ENCODE data around the gene DNAJC27.

DNAJC27 gene

GRCh38 chr2:24969784-24970183, 2.0 kb downstream of the DNAJC27 start:
- Histone ChIP-seq H3K4me1 (ENCODE audit: control insufficient read depth in 1 of 2, insufficient read depth in 2 of 2, low read length in 2 of 2) (peaks cover 3 to 4% of the 10 kb centered on the region in 2 donors), H3K36me3 (ENCODE audit: control insufficient read depth in 1 of 2, insufficient read depth in 2 of 2, low read length in 2 of 2) (peaks cover 10 to 24% of the 10 kb centered on the region in 2 donors), H3K4me3 (ENCODE audit: low read depth in 1 of 2, low read length in 2 of 2) (no peak overlapping the region), H3K27ac (ENCODE audit: low read length) (no peak overlapping the region), H3K27me3 (ENCODE audit: low read depth, low read length) (no peaks in the 10 kb centered on the region), H3K9me3 (ENCODE audit: control insufficient read depth in 1 of 2, low read length in 2 of 2) (no peaks in the 10 kb centered on the region)

GRCh38 chr2:24961903-24962302, 9.9 kb downstream of the DNAJC27 start:
- Histone ChIP-seq H3K27ac (ENCODE audit: low read length) (no peak overlapping the region), H3K27me3 (ENCODE audit: low read depth, low read length) (no peaks in the 10 kb centered on the region), H3K4me1 (ENCODE audit: control insufficient read depth in 1 of 2, insufficient read depth in 2 of 2, low read length in 2 of 2) (no peaks in the 10 kb centered on the region), H3K9me3 (ENCODE audit: control insufficient read depth in 1 of 2, low read length in 2 of 2) (no peaks in the 10 kb centered on the region), H3K36me3 (ENCODE audit: control insufficient read depth in 1 of 2, insufficient read depth in 2 of 2, low read length in 2 of 2) (peaks cover 52 to 59% of the 10 kb centered on the region in 2 donors), H3K4me3 (ENCODE audit: low read depth in 1 of 2, low read length in 2 of 2) (no peak overlapping the region)

- H3K27me3 ChIP-seq (ENCODE audit: low read depth, low read length): no peaks in the 10 kb centered on the region
- no peak overlapping the region for H3K27ac ChIP-seq (ENCODE audit: low read length)
- peaks cover 64 to 66% of the 10 kb centered on the region in 2 donors for H3K36me3 ChIP-seq (ENCODE audit: control insufficient read depth in 1 of 2, insufficient read depth in 2 of 2, low read length in 2 of 2)
- no peaks in the 10 kb centered on the region for H3K4me1 ChIP-seq (ENCODE audit: control insufficient read depth in 1 of 2, insufficient read depth in 2 of 2, low read length in 2 of 2)
- H3K4me3 ChIP-seq (ENCODE audit: low read depth in 1 of 2, low read length in 2 of 2): no peak overlapping the region
- H3K9me3 ChIP-seq (ENCODE audit: control insufficient read depth in 1 of 2, low read length in 2 of 2): peaks cover 0 to 6% of the 10 kb centered on the region in 2 donors
Observed at GRCh38 chr2:24959761-24960160, 12.0 kb downstream of the DNAJC27 start.

- Histone ChIP-seq H3K4me1 (ENCODE audit: control insufficient read depth in 1 of 2, insufficient read depth in 2 of 2, low read length in 2 of 2) (no peaks in the 10 kb centered on the region), H3K9me3 (ENCODE audit: control insufficient read depth in 1 of 2, low read length in 2 of 2) (peaks cover 0 to 6% of the 10 kb centered on the region in 2 donors), H3K36me3 (ENCODE audit: control insufficient read depth in 1 of 2, insufficient read depth in 2 of 2, low read length in 2 of 2) (peaks cover 68 to 69% of the 10 kb centered on the region in 2 donors), H3K27ac (ENCODE audit: low read length) (no peak overlapping the region), H3K27me3 (ENCODE audit: low read depth, low read length) (no peaks in the 10 kb centered on the region), H3K4me3 (ENCODE audit: low read depth in 1 of 2, low read length in 2 of 2) (no peak overlapping the region)
Observed at GRCh38 chr2:24958411-24958935, 13.3 kb downstream of the DNAJC27 start.

- peaks cover 0 to 6% of the 10 kb centered on the region in 2 donors for H3K9me3 ChIP-seq (ENCODE audit: control insufficient read depth in 1 of 2, low read length in 2 of 2)
- H3K27me3 ChIP-seq (ENCODE audit: low read depth, low read length): no peaks in the 10 kb centered on the region
- H3K27ac ChIP-seq (ENCODE audit: low read length): no peak overlapping the region
- H3K4me1 ChIP-seq (ENCODE audit: control insufficient read depth in 1 of 2, insufficient read depth in 2 of 2, low read length in 2 of 2): no peaks in the 10 kb centered on the region
- H3K36me3 ChIP-seq (ENCODE audit: control insufficient read depth in 1 of 2, insufficient read depth in 2 of 2, low read length in 2 of 2): peaks cover 64 to 71% of the 10 kb centered on the region in 2 donors
- H3K4me3 ChIP-seq (ENCODE audit: low read depth in 1 of 2, low read length in 2 of 2): no peak overlapping the region
Observed at GRCh38 chr2:24957976-24958375, 13.8 kb downstream of the DNAJC27 start.

- H3K27me3 ChIP-seq (ENCODE audit: low read depth, low read length): no peaks in the 10 kb centered on the region
- H3K4me1 ChIP-seq (ENCODE audit: control insufficient read depth in 1 of 2, insufficient read depth in 2 of 2, low read length in 2 of 2): no peaks in the 10 kb centered on the region
- H3K27ac ChIP-seq (ENCODE audit: low read length): no peak overlapping the region
- peaks cover 0 to 6% of the 10 kb centered on the region in 2 donors for H3K9me3 ChIP-seq (ENCODE audit: control insufficient read depth in 1 of 2, low read length in 2 of 2)
- no peak overlapping the region for H3K4me3 ChIP-seq (ENCODE audit: low read depth in 1 of 2, low read length in 2 of 2)
- H3K36me3 ChIP-seq (ENCODE audit: control insufficient read depth in 1 of 2, insufficient read depth in 2 of 2, low read length in 2 of 2): peaks cover 58 to 72% of the 10 kb centered on the region in 2 donors
Observed at GRCh38 chr2:24957221-24957620, 14.5 kb downstream of the DNAJC27 start.

GRCh38 chr2:24955921-24956320, 15.8 kb downstream of the DNAJC27 start:
- H3K4me1 ChIP-seq (ENCODE audit: control insufficient read depth in 1 of 2, insufficient read depth in 2 of 2, low read length in 2 of 2): no peaks in the 10 kb centered on the region
- no peaks in the 10 kb centered on the region for H3K27me3 ChIP-seq (ENCODE audit: low read depth, low read length)
- H3K4me3 ChIP-seq (ENCODE audit: low read depth in 1 of 2, low read length in 2 of 2): no peak overlapping the region
- H3K36me3 ChIP-seq (ENCODE audit: control insufficient read depth in 1 of 2, insufficient read depth in 2 of 2, low read length in 2 of 2): peaks cover 63 to 74% of the 10 kb centered on the region in 2 donors
- H3K27ac ChIP-seq (ENCODE audit: low read length): no peak overlapping the region
- peaks cover 0 to 6% of the 10 kb centered on the region in 2 donors for H3K9me3 ChIP-seq (ENCODE audit: control insufficient read depth in 1 of 2, low read length in 2 of 2)

GRCh38 chr2:24955232-24955631, 16.5 kb downstream of the DNAJC27 start:
- Histone ChIP-seq H3K9me3 (ENCODE audit: control insufficient read depth in 1 of 2, low read length in 2 of 2) (peaks cover 0 to 6% of the 10 kb centered on the region in 2 donors), H3K27me3 (ENCODE audit: low read depth, low read length) (no peaks in the 10 kb centered on the region), H3K27ac (ENCODE audit: low read length) (no peak overlapping the region), H3K4me1 (ENCODE audit: control insufficient read depth in 1 of 2, insufficient read depth in 2 of 2, low read length in 2 of 2) (no peaks in the 10 kb centered on the region), H3K36me3 (ENCODE audit: control insufficient read depth in 1 of 2, insufficient read depth in 2 of 2, low read length in 2 of 2) (peaks cover 63 to 76% of the 10 kb centered on the region in 2 donors), H3K4me3 (ENCODE audit: low read depth in 1 of 2, low read length in 2 of 2) (no peak overlapping the region)

- peaks cover 38 to 69% of the 10 kb centered on the region in 2 donors for H3K36me3 ChIP-seq (ENCODE audit: control insufficient read depth in 1 of 2, insufficient read depth in 2 of 2, low read length in 2 of 2)
- no peaks in the 10 kb centered on the region for H3K27me3 ChIP-seq (ENCODE audit: low read depth, low read length)
- no peak overlapping the region for H3K4me3 ChIP-seq (ENCODE audit: low read depth in 1 of 2, low read length in 2 of 2)
- H3K9me3 ChIP-seq (ENCODE audit: control insufficient read depth in 1 of 2, low read length in 2 of 2): peaks cover 0 to 2% of the 10 kb centered on the region in 2 donors
- H3K4me1 ChIP-seq (ENCODE audit: control insufficient read depth in 1 of 2, insufficient read depth in 2 of 2, low read length in 2 of 2): no peaks in the 10 kb centered on the region
- H3K27ac ChIP-seq (ENCODE audit: low read length): no peak overlapping the region
Observed at GRCh38 chr2:24950102-24950501, 21.7 kb downstream of the DNAJC27 start.

- peaks cover 30 to 58% of the 10 kb centered on the region in 2 donors for H3K36me3 ChIP-seq (ENCODE audit: control insufficient read depth in 1 of 2, insufficient read depth in 2 of 2, low read length in 2 of 2)
- no peaks in the 10 kb centered on the region for H3K9me3 ChIP-seq (ENCODE audit: control insufficient read depth in 1 of 2, low read length in 2 of 2)
- no peaks in the 10 kb centered on the region for H3K27me3 ChIP-seq (ENCODE audit: low read depth, low read length)
- H3K4me3 ChIP-seq (ENCODE audit: low read depth in 1 of 2, low read length in 2 of 2): no peak overlapping the region
- no peaks in the 10 kb centered on the region for H3K4me1 ChIP-seq (ENCODE audit: control insufficient read depth in 1 of 2, insufficient read depth in 2 of 2, low read length in 2 of 2)
- no peak overlapping the region for H3K27ac ChIP-seq (ENCODE audit: low read length)
Observed at GRCh38 chr2:24948506-24948905, 23.2 kb downstream of the DNAJC27 start.

- Histone ChIP-seq H3K36me3 (ENCODE audit: control insufficient read depth in 1 of 2, insufficient read depth in 2 of 2, low read length in 2 of 2) (peaks cover 30 to 52% of the 10 kb centered on the region in 2 donors), H3K27me3 (ENCODE audit: low read depth, low read length) (no peaks in the 10 kb centered on the region), H3K9me3 (ENCODE audit: control insufficient read depth in 1 of 2, low read length in 2 of 2) (no peaks in the 10 kb centered on the region), H3K4me1 (ENCODE audit: control insufficient read depth in 1 of 2, insufficient read depth in 2 of 2, low read length in 2 of 2) (no peaks in the 10 kb centered on the region), H3K27ac (ENCODE audit: low read length) (no peak overlapping the region), H3K4me3 (ENCODE audit: low read depth in 1 of 2, low read length in 2 of 2) (no peak overlapping the region)
Observed at GRCh38 chr2:24947561-24948157, 24.1 kb downstream of the DNAJC27 start.

GRCh38 chr2:24945907-24946306, 25.8 kb downstream of the DNAJC27 start:
- H3K36me3 ChIP-seq (ENCODE audit: control insufficient read depth in 1 of 2, insufficient read depth in 2 of 2, low read length in 2 of 2): peaks cover 25 to 36% of the 10 kb centered on the region in 2 donors
- H3K4me1 ChIP-seq (ENCODE audit: control insufficient read depth in 1 of 2, insufficient read depth in 2 of 2, low read length in 2 of 2): no peaks in the 10 kb centered on the region
- H3K27me3 ChIP-seq (ENCODE audit: low read depth, low read length): no peaks in the 10 kb centered on the region
- H3K4me3 ChIP-seq (ENCODE audit: low read depth in 1 of 2, low read length in 2 of 2): no peak overlapping the region
- H3K9me3 ChIP-seq (ENCODE audit: control insufficient read depth in 1 of 2, low read length in 2 of 2): no peaks in the 10 kb centered on the region
- H3K27ac ChIP-seq (ENCODE audit: low read length): no peak overlapping the region

Measured in muscle layer of duodenum (tissue), 2 donors.